SH-SY5Y (cell line): ENCODE measurements around the gene VAC14.

Source experiments
- GATA2 ChIP-seq: IDR thresholded peaks from 2 replicates; pipeline ENCODE4 v1.6.1; 2011; ENCODE audit warnings: mild to moderate bottlenecking, low read depth, low read length
- GATA3 ChIP-seq: IDR thresholded peaks from 2 replicates; pipeline ENCODE4 v1.6.1; 2011; ENCODE audit warnings: low read depth, mild to moderate bottlenecking, low read length, moderate library complexity

DNA sequence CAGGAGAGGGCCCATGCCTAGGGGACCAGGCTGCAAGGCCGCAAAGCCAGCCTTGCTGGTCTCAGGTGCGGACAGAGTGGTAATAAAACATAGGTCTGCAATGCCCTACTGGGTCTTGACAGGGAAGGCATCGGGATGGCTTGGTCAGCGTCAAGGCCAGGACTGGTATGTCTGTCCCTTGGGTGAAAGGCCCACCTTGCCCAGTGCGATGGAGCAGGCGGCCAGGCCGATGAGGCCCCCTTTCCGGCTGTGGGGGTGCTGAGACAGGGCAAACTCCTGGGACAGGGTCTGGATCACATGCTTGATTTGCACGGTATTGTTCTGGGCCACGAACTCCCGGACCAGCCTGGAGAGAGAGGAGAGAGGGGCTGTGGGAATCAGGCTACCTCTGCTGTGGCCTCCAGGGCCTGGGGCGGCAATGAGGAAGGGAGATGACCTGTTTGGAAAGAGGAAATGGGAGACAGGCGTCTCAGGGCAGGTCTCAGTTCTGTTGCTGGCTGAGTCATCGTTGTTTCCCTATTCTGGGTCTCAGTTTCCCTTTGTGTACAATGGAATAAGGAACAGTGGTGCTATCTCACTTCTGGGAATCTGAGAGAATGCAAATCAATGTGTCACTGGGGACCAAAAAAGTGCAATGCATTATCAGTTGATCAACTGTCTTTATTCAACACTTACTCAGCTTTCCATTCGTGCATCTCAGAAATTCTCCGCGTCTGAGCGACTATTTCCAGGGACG lies 14.8 kb downstream of the VAC14 start:
- no peak for TF ChIP-seq GATA2
- no peak for TF ChIP-seq GATA3
